ENCODE results near the gene HACD2.

HACD2 gene, protein sequence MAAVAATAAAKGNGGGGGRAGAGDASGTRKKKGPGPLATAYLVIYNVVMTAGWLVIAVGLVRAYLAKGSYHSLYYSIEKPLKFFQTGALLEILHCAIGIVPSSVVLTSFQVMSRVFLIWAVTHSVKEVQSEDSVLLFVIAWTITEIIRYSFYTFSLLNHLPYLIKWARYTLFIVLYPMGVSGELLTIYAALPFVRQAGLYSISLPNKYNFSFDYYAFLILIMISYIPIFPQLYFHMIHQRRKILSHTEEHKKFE

GRCh38 chr3:123584988-123585937, at the start of gene HACD2:
Gene HACD2, minus strand, starts transcription at chr3:123585053. Its CDS starts 26 bp downstream, at chr3:123585027.
- peak within 1 kb of the TSS; percentile 83 for H3K9ac ChIP-seq
- H3K4me1 ChIP-seq, result peaks cover 30% of the 10 kb centered on the region
- peaks cover 45% of the 10 kb centered on the region for H3K36me3 ChIP-seq
- peak within 1 kb of the TSS; percentile 88 for H3K27ac ChIP-seq
- H3K9me3 ChIP-seq, result peaks cover 36% of the 10 kb centered on the region
- no peaks in the 10 kb centered on the region for H3K27me3 ChIP-seq
- no peak for TF ChIP-seq Cebpa-rat (IDR thresholded peaks at IDR 0.05)
- H4K20me1 ChIP-seq, result no peaks in the 10 kb centered on the region
- H3K4me2 ChIP-seq, result peak within 1 kb of the TSS; percentile 89
- H3K4me3 ChIP-seq, result peak within 1 kb of the TSS; percentile 92

GRCh38 chr3:123634149-123635051, 49.5 kb upstream of the HACD2 start:
- no peak overlapping the region for H3K9ac ChIP-seq
- no peak for TF ChIP-seq Cebpa-rat (IDR thresholded peaks at IDR 0.05)
- H3K4me2 ChIP-seq, result peak overlapping the region; percentile 11
- H3K36me3 ChIP-seq, result peaks cover 97% of the 10 kb centered on the region
- no peaks in the 10 kb centered on the region for H3K9me3 ChIP-seq
- peak overlapping the region; percentile 50; the same call in 1 of the 2 replicates for H3K27ac ChIP-seq
- no peaks in the 10 kb centered on the region for H4K20me1 ChIP-seq
- H3K4me3 ChIP-seq, result no peak overlapping the region
- H3K4me1 ChIP-seq, result peaks cover 13% of the 10 kb centered on the region
- no peaks in the 10 kb centered on the region for H3K27me3 ChIP-seq

DNA sequence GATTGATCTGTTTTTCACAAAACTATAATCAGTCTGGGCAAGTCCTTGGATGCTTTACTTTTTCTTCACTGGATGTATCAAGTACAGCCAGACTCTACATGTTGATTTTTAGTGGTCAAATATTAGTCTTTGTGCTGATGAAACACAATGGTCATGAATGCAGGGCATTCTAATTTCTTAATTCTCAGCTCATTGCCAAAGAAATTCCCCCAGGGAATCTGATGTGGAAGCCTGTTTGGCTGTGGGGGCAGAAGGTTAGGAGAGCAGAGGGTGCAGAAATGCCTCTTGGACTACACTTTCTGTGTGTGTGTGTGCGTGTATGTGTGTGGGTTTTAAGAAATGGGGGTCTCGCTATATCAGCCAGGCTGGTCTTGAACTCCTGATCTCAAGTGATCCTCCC, 48.7 kb upstream of the HACD2 start:
- no peak overlapping the region for H3K9ac ChIP-seq
- H3K36me3 ChIP-seq, result peaks cover 97% of the 10 kb centered on the region
- H3K4me2 ChIP-seq, result no peak overlapping the region
- H3K4me3 ChIP-seq, result no peak overlapping the region
- H3K27me3 ChIP-seq, result no peaks in the 10 kb centered on the region
- TF ChIP-seq Cebpa-rat (IDR thresholded peaks at IDR 0.05), result no peak
- no peak overlapping the region for H3K27ac ChIP-seq
- no peaks in the 10 kb centered on the region for H4K20me1 ChIP-seq
- no peaks in the 10 kb centered on the region for H3K9me3 ChIP-seq
- peaks cover 13% of the 10 kb centered on the region for H3K4me1 ChIP-seq

DNA sequence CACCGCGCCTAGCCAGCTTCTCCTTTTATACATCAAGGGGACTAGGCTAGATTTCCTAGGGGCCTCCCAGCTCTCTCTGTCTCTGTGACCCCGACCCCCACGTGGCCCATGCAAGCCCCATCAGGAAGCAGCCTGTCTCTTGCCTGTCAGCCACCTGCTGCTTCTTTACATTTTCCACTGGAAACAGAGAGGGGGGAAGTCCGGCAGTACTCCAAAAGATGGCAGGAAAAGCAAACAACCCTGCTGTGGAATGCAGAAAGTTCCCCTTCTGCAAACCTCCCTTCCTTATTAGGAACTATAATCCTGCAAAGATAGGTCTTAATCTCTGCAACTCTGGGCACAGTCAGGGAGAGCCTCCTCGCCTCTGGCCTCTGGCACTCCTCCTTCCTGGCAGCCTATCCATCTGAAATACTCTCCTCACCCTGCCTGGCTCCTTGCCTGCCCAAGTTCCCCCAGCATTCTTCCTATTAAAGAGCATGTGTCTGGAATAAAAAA, 47.4 kb upstream of the HACD2 start:
- H3K27ac ChIP-seq, result no peak overlapping the region
- peaks cover 13% of the 10 kb centered on the region for H3K4me1 ChIP-seq
- H4K20me1 ChIP-seq, result no peaks in the 10 kb centered on the region
- H3K4me3 ChIP-seq, result no peak overlapping the region
- no peaks in the 10 kb centered on the region for H3K9me3 ChIP-seq
- H3K36me3 ChIP-seq, result peaks cover 97% of the 10 kb centered on the region
- no peak for TF ChIP-seq Cebpa-rat (IDR thresholded peaks at IDR 0.05)
- H3K27me3 ChIP-seq, result no peaks in the 10 kb centered on the region
- H3K4me2 ChIP-seq, result no peak overlapping the region
- H3K9ac ChIP-seq, result no peak overlapping the region

- Histone ChIP-seq H3K9ac (no peak overlapping the region), H3K4me1 (peaks cover 5% of the 10 kb centered on the region), H4K20me1 (no peaks in the 10 kb centered on the region), H3K4me3 (no peak overlapping the region), H3K27me3 (no peaks in the 10 kb centered on the region), H3K36me3 (peaks cover 96% of the 10 kb centered on the region), H3K27ac (no peak overlapping the region), H3K9me3 (no peaks in the 10 kb centered on the region), H3K4me2 (no peak overlapping the region)
- no peak for TF ChIP-seq Cebpa-rat (IDR thresholded peaks at IDR 0.05)
Observed at GRCh38 chr3:123629747-123630047, 44.8 kb upstream of the HACD2 start.

DNA sequence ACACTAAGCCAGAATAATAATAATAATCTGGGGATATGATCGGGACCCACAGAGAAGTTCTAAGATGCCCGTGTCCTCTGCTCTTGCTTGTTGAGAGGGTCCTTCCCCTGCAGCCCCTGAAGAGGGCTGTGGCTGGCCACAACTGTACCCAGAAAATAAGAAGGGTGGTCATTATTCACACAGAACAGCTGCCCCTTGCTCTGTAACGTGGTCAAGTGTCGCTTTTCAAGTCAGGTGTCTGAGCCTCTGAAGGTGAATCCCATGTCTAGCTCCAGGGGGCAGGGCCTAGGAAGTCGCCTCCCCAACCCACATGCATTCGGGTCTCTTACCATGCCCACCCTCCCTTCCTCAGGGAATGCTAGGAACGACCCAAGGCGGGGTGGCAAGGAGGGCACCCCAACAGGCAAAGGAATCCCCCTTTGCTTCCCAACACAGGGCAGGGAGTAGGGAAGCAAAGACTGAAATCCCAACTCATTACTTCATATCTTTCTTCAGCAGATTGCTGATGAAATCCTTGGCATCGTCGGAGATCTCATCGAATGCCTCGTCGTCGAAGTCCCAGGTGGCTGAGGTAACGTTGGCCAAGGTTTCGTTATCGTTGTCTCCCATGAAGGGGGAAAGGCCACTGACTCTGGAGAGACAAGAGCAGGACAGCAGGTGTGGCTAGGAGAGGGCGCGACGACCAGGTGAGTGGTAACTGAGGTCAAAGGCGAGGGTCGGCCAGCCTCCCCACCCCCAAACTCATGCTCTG, 44.3 kb upstream of the HACD2 start:
- Histone ChIP-seq H3K27ac (no peak overlapping the region), H3K9me3 (no peaks in the 10 kb centered on the region), H4K20me1 (no peaks in the 10 kb centered on the region), H3K4me3 (no peak overlapping the region), H3K9ac (no peak overlapping the region), H3K4me2 (no peak overlapping the region), H3K4me1 (peaks cover under 1% of the 10 kb centered on the region; the same call in 1 of the 2 replicates), H3K36me3 (peaks cover 96% of the 10 kb centered on the region), H3K27me3 (no peaks in the 10 kb centered on the region)
- no peak for TF ChIP-seq Cebpa-rat (IDR thresholded peaks at IDR 0.05)

DNA sequence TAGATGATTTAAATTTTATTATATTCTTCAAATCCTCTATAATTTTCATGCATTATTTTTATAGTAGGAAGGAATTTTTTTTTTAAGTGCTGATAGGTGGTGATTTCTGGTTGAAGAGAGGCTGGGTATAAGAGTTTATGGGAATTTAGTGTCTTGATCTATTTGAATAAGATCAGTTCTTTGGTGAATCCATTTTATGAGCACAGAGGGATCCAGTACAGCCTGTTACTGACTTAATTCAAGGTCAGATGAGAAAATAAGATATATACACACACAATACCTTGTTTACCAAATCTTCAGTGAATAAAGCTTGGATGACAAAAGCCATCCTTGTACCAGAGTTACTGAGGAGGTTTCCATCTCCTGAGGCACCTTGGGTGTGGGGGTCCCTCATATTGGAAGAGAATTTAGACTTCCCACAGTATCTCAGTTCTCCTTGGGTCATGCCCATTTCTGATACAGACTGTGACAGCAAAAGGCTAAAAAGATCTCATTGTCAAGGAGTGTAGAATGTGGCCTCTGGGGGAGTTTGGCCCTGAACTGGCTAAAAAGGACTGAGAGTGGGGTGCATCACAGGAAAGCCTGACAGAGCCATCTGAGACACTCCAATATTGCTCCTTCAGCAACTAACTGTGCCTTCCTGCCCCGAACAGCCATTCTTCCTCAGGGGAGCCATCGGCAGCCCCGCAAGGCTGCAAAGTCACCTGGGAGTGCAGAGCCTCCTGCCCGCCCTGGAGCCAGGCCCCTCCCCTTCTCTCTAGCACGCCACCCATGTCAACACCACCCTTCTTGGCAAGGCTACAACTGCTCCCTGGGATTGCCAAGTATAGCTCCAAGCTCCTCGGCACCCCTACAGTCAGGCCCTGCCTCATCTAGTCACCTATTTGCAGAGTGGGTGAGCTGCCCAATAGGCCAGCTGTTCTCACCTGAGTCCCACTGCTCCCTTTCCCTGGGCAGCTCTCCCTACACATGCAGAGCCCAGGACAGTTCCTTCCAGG, 43.1 kb upstream of the HACD2 start:
- no peak overlapping the region for H3K9ac ChIP-seq
- no peaks in the 10 kb centered on the region for H3K4me1 ChIP-seq
- no peak for TF ChIP-seq Cebpa-rat (IDR thresholded peaks at IDR 0.05)
- no peaks in the 10 kb centered on the region for H4K20me1 ChIP-seq
- peaks cover 89% of the 10 kb centered on the region for H3K36me3 ChIP-seq
- no peak overlapping the region for H3K4me3 ChIP-seq
- H3K9me3 ChIP-seq, result no peaks in the 10 kb centered on the region
- H3K27me3 ChIP-seq, result no peaks in the 10 kb centered on the region
- H3K4me2 ChIP-seq, result no peak overlapping the region
- no peak overlapping the region for H3K27ac ChIP-seq

- no peaks in the 10 kb centered on the region for H3K4me1 ChIP-seq
- H3K27me3 ChIP-seq, result no peaks in the 10 kb centered on the region
- no peak overlapping the region for H3K27ac ChIP-seq
- H3K4me2 ChIP-seq, result no peak overlapping the region
- no peaks in the 10 kb centered on the region for H3K9me3 ChIP-seq
- no peak for TF ChIP-seq Cebpa-rat (IDR thresholded peaks at IDR 0.05)
- peaks cover 88% of the 10 kb centered on the region for H3K36me3 ChIP-seq
- H3K9ac ChIP-seq, result no peak overlapping the region
- no peaks in the 10 kb centered on the region for H4K20me1 ChIP-seq
- H3K4me3 ChIP-seq, result no peak overlapping the region
Observed at GRCh38 chr3:123626881-123627280, 42.0 kb upstream of the HACD2 start.

Measured in BLaER1 (cell line).